PFSK-1 (cell line): ENCODE data around the gene SRGAP3.

Source experiments
- POLR2AphosphoS5 ChIP-seq: IDR thresholded peaks from 2 replicates; pipeline ENCODE4 v1.6.1; 2012; ENCODE audit warnings: low read depth, mild to moderate bottlenecking, control low read depth, low read length, moderate library complexity
- SIN3A ChIP-seq: IDR thresholded peaks from 2 replicates; pipeline ENCODE4 v1.6.1; 2012; ENCODE audit warnings: mild to moderate bottlenecking, low read length, moderate library complexity, borderline replicate concordance; ENCODE audit not compliant: insufficient read depth
- TAF1 ChIP-seq: IDR thresholded peaks from 2 replicates; pipeline ENCODE4 v1.6.1; 2012; ENCODE audit warnings: low read length, control low read depth, borderline replicate concordance; ENCODE audit not compliant: insufficient read depth
- TF ChIP-seq, protein P1 (sequence below), 2 experiments: IDR thresholded peaks; 2 replicates each; pipeline versions ENCODE4 v1.6.1 to v1.8.0; 2011 to 2012; ENCODE audit warnings: low read depth in 2 of 2, low read length in 2 of 2, control low read depth in 1 of 2, inconsistent platforms in 1 of 2, mild to moderate bottlenecking in 1 of 2, moderate library complexity in 1 of 2; ENCODE audit not compliant: insufficient read depth in 1 of 2

DNA sequence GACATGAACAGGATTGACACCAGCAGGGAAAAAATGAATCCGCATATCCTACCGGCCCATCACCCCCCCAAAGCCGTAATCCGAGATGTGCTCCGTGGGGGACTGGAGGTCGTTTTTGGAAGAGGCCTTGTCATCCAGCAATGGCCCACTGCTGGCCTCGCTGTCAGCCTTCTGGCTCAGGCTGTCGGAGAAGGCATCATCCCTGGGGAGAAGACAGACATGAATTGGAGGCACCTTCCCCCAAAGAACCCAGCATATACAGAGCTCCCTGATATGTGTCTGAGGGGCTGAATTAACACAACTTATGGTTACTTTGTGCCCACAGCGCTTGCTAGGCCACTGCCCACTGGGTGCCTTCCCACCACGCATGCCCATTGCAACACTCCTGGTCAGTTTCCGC is 256.6 kb downstream of the SRGAP3 start:
- TF ChIP-seq TAF1 (no peak), POLR2AphosphoS5 (no peak), SIN3A (no peak)
- TF ChIP-seq, protein P1, sequence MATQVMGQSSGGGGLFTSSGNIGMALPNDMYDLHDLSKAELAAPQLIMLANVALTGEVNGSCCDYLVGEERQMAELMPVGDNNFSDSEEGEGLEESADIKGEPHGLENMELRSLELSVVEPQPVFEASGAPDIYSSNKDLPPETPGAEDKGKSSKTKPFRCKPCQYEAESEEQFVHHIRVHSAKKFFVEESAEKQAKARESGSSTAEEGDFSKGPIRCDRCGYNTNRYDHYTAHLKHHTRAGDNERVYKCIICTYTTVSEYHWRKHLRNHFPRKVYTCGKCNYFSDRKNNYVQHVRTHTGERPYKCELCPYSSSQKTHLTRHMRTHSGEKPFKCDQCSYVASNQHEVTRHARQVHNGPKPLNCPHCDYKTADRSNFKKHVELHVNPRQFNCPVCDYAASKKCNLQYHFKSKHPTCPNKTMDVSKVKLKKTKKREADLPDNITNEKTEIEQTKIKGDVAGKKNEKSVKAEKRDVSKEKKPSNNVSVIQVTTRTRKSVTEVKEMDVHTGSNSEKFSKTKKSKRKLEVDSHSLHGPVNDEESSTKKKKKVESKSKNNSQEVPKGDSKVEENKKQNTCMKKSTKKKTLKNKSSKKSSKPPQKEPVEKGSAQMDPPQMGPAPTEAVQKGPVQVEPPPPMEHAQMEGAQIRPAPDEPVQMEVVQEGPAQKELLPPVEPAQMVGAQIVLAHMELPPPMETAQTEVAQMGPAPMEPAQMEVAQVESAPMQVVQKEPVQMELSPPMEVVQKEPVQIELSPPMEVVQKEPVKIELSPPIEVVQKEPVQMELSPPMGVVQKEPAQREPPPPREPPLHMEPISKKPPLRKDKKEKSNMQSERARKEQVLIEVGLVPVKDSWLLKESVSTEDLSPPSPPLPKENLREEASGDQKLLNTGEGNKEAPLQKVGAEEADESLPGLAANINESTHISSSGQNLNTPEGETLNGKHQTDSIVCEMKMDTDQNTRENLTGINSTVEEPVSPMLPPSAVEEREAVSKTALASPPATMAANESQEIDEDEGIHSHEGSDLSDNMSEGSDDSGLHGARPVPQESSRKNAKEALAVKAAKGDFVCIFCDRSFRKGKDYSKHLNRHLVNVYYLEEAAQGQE (IDR thresholded peaks at IDR 0.05; ENCODE audit: insufficient read depth in 1 of 2, low read depth in 2 of 2, low read length in 2 of 2), result no peak
